Panc1 (cell line): ENCODE results near the gene CITED2.

Experiments
- CTCF ChIP-seq: fragments of 450-650 bp; IDR thresholded peaks from 2 replicates; pipeline ENCODE4 v1.5.1; 2017; ENCODE audit warnings: mild to moderate bottlenecking
- POLR2AphosphoS5 ChIP-seq: IDR thresholded peaks from 2 replicates; pipeline ENCODE4 v1.6.1; 2012; ENCODE audit warnings: mild to moderate bottlenecking, low read depth, low read length, moderate library complexity
- REST ChIP-seq, 2 experiments: IDR thresholded peaks; 2 replicates each; pipeline ENCODE4 v1.6.1; 2011 to 2012; ENCODE audit warnings: low read depth in 2 of 2, control low read depth in 1 of 2, low read length in 1 of 2, mild to moderate bottlenecking in 1 of 2, moderate library complexity in 1 of 2; ENCODE audit not compliant: insufficient read depth in 1 of 2
- SIN3A ChIP-seq: IDR thresholded peaks from 2 replicates; pipeline ENCODE4 v1.6.1; 2012; ENCODE audit warnings: low read depth, mild to moderate bottlenecking, low read length, moderate library complexity, borderline replicate concordance; ENCODE audit not compliant: insufficient read depth
- TCF7L2 ChIP-seq: IDR thresholded peaks from 2 replicates; pipeline ENCODE4 v1.6.1; 2011; ENCODE audit warnings: mild to moderate bottlenecking, low read depth, low read length, inconsistent platforms

- TF ChIP-seq CTCF: no peak
- no peak for TF ChIP-seq POLR2AphosphoS5
- TF ChIP-seq REST (IDR thresholded peaks at IDR 0.05; ENCODE audit: insufficient read depth in 1 of 2, low read depth in 2 of 2, low read length in 1 of 2): no peak
- TF ChIP-seq SIN3A: no peak
- TF ChIP-seq TCF7L2: no peak
Observed at GRCh38 chr6:139402876-139403386, 28.5 kb upstream of the CITED2 start.
